GM12874 (cell line): ENCODE measurements around the gene CYP2U1.

Experiments used
- TF ChIP-seq, protein P1 (sequence below): IDR thresholded peaks from 2 replicates; pipeline ENCODE4 v1.5.1; 2011; ENCODE audit warnings: low read depth, mild to moderate bottlenecking, control low read depth, low read length, moderate library complexity; ENCODE audit not compliant: insufficient read depth

Gene CYP2U1

GRCh38 chr4:107896158-107896645 lies 35.1 kb upstream of the CYP2U1 start:
- TF ChIP-seq, protein P1, sequence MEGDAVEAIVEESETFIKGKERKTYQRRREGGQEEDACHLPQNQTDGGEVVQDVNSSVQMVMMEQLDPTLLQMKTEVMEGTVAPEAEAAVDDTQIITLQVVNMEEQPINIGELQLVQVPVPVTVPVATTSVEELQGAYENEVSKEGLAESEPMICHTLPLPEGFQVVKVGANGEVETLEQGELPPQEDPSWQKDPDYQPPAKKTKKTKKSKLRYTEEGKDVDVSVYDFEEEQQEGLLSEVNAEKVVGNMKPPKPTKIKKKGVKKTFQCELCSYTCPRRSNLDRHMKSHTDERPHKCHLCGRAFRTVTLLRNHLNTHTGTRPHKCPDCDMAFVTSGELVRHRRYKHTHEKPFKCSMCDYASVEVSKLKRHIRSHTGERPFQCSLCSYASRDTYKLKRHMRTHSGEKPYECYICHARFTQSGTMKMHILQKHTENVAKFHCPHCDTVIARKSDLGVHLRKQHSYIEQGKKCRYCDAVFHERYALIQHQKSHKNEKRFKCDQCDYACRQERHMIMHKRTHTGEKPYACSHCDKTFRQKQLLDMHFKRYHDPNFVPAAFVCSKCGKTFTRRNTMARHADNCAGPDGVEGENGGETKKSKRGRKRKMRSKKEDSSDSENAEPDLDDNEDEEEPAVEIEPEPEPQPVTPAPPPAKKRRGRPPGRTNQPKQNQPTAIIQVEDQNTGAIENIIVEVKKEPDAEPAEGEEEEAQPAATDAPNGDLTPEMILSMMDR, result no peak

DNA sequence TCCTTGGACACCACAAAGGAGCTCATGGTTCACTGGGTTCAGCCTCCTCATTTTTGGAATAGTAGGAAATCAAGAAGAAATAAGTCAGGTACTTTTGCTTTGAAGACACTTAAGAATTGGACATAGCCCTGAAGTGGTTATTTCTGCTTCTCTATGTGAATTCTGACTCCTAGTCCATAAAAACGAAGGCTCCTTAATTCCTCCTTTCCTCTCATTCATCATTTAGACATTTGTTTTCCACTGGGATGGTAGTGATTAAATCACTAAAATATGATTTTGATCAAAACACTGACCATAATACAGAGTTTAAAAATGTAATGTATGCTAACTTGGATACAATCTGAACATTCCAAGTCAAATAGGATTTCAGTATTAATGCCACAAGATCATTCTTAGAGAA lies 34.7 kb upstream of the CYP2U1 start:
- TF ChIP-seq, protein P1, result no peak

GRCh38 chr4:107897823-107898222 lies 33.5 kb upstream of the CYP2U1 start:
- TF ChIP-seq, protein P1, result no peak

DNA sequence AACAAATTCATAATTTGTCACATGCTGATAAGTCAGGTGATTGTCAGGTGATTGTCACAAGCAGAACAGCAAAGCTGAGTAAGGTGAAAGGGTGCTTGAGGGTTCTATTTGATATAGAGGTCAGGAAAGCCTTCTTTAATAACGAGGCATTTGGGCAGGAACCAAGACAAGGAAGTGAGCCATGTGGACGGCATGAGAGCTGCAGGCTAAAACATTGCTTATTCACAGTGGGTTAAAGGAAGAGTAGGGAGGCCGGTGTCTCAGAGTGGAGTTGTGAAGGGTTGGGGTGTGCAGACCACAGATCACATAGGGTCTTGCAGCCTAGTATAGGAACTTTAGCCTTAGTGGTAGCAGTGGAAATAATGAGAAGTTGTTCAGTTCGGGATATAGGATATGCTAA lies 31.3 kb upstream of the CYP2U1 start:
- TF ChIP-seq, protein P1, result no peak

- TF ChIP-seq, protein P1, result no peak
These were observed 30.8 kb upstream of the CYP2U1 start for GRCh38 chr4:107900508-107900907.

- TF ChIP-seq, protein P1, result no peak
These were observed 30.0 kb upstream of the CYP2U1 start for GRCh38 chr4:107901213-107901934.

GRCh38 chr4:107902715-107903114 lies 28.6 kb upstream of the CYP2U1 start:
- TF ChIP-seq, protein P1, result no peak
